Calu3 (cell line): ENCODE measurements around the gene SDHAF1. TPM values are rescaled to one million over a fixed set of nuclear protein-coding genes. Genes with fewer than 3 reads are reported as not detected.
A peak's percentile ranks its signal among the peaks of the same experiment; 100 is the strongest.

Source experiments
- BruUV-seq: library from RNA; stranded (reverse); fragments of 400-500 nt; replicated peaks from 2 replicates; lab custom pipeline; 2021; lab: Mats Ljungman, UMichigan
- CTCF ChIA-PET: fragments of 300-600 bp; sonication (Branson Sonifier 250); formaldehyde crosslinking; loops from one replicate; lab custom pipeline; 2022; ENCODE audit warnings: antibody characterized with exemption; lab: Charles Lee
- DNase-seq: peaks from one replicate; pipeline ENCODE4 v3.0.0; 2022
- H3K27ac Mint-ChIP-seq: one replicate; pipeline ENCODE4 v1.8.0; 2022; ENCODE audit warnings: mixed read lengths; ENCODE audit not compliant: unreplicated experiment
- H3K27me3 Mint-ChIP-seq: one replicate; pipeline ENCODE4 v1.8.0; 2022; ENCODE audit warnings: mixed read lengths; ENCODE audit not compliant: unreplicated experiment
- H3K36me3 Mint-ChIP-seq: one replicate; pipeline ENCODE4 v1.8.0; 2022; ENCODE audit warnings: mild to moderate bottlenecking, moderate library complexity, mixed read lengths; ENCODE audit not compliant: insufficient read depth, unreplicated experiment
- H3K4me1 Mint-ChIP-seq: one replicate; pipeline ENCODE4 v1.8.0; 2022; ENCODE audit warnings: mild to moderate bottlenecking, low read depth, mixed read lengths; ENCODE audit not compliant: unreplicated experiment
- H3K4me3 Mint-ChIP-seq: one replicate; pipeline ENCODE4 v1.8.0; 2022; ENCODE audit warnings: mild to moderate bottlenecking, low read depth, moderate library complexity, mixed read lengths; ENCODE audit not compliant: unreplicated experiment
- H3K9me3 Mint-ChIP-seq: one replicate; pipeline ENCODE4 v1.8.0; 2022; ENCODE audit warnings: low read depth, mixed read lengths; ENCODE audit not compliant: unreplicated experiment
- intact Hi-C: fragments of 100-400 bp; cut with micrococcal nuclease; formaldehyde crosslinking; loops from one replicate; pipeline ENCODE4 v1.10.0; 2022; ENCODE audit not compliant: unreplicated experiment
- total RNA-seq: library from RNA; stranded (reverse); gene quantifications from 2 replicates; pipeline ENCODE4 v1.2.3, GENCODE V29; 2022
- TF ChIP-seq, protein P1 (sequence below): fragments of 200-600 bp; IDR thresholded peaks from one replicate; pipeline ENCODE4 v1.8.0; 2022; ENCODE audit warnings: antibody characterized with exemption; ENCODE audit not compliant: unreplicated experiment

SDHAF1 gene
- total RNA-seq, 1 experiment from 2014 or later, result 16.9 TPM

GRCh38 chr19:36003284-36003683 is 8.3 kb downstream of the SDHAF1 start:
- intact Hi-C loops, result no loop called here
- no TSS peak for BruUV-seq
- TF ChIP-seq, protein P1, sequence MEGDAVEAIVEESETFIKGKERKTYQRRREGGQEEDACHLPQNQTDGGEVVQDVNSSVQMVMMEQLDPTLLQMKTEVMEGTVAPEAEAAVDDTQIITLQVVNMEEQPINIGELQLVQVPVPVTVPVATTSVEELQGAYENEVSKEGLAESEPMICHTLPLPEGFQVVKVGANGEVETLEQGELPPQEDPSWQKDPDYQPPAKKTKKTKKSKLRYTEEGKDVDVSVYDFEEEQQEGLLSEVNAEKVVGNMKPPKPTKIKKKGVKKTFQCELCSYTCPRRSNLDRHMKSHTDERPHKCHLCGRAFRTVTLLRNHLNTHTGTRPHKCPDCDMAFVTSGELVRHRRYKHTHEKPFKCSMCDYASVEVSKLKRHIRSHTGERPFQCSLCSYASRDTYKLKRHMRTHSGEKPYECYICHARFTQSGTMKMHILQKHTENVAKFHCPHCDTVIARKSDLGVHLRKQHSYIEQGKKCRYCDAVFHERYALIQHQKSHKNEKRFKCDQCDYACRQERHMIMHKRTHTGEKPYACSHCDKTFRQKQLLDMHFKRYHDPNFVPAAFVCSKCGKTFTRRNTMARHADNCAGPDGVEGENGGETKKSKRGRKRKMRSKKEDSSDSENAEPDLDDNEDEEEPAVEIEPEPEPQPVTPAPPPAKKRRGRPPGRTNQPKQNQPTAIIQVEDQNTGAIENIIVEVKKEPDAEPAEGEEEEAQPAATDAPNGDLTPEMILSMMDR, result no peak
- DNase-seq, result no peak
- CTCF ChIA-PET, result interaction anchor here (0.7 kb wide), 2 partner anchors 208 to 659 kb away, joined by 3 read pairs; no protein-coding TSS in a partner anchor
- no peaks in the 10 kb centered on the region for H3K27me3 Mint-ChIP-seq
- H3K9me3 Mint-ChIP-seq, result no peaks in the 10 kb centered on the region
- peaks cover 30% of the 10 kb centered on the region for H3K36me3 Mint-ChIP-seq
- no peak overlapping the region for H3K4me3 Mint-ChIP-seq
- H3K4me1 Mint-ChIP-seq, result no peaks in the 10 kb centered on the region
- H3K27ac Mint-ChIP-seq, result no peak overlapping the region

GRCh38 chr19:36006955-36007354 is 12.0 kb downstream of the SDHAF1 start:
- CTCF ChIA-PET, result no interaction called here
- H3K27ac Mint-ChIP-seq, result no peak overlapping the region
- no TSS peak for BruUV-seq
- intact Hi-C loops, result no loop called here
- peaks cover 46% of the 10 kb centered on the region for H3K36me3 Mint-ChIP-seq
- DNase-seq, result no peak
- TF ChIP-seq, protein P1, result no peak
- H3K27me3 Mint-ChIP-seq, result no peaks in the 10 kb centered on the region
- H3K4me3 Mint-ChIP-seq, result peak overlapping the region; percentile 85
- H3K9me3 Mint-ChIP-seq, result no peaks in the 10 kb centered on the region
- peaks cover 18% of the 10 kb centered on the region for H3K4me1 Mint-ChIP-seq

DNA sequence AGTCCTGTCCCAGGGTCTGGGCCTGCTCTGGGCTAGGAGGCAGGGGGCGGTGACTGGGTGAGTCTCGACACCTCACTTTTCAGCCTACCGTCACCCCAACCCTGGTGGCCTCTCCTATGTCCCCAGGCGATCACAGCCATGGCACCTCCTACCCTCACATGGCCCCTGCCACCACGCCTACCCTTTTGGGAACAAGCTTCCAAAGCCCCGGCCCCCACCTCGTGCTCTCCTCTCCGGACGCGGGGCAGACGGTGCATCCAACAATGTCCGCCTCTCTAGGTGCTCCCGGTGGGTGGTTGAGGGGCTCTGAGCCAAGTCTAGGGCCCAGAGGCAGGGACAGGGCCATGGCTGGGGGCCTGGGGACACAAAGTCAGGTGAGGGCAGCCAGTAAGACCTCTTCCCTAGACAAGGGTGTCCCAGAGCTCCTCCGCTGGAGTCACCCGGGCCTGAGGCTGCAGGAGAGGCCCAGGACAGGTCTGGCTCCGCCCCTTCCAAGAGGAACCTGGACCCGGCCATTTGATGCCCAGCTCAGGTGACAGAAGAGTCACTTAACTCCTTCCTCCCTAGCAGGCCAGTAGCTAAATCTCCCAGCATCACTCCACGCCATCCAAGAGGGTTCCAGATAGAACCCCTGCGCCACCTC is 13.5 kb downstream of the SDHAF1 start, which contains the start of gene SYNE4:
TSS of gene SYNE4 (minus strand) at position 478 of the 643 bp plus-strand sequence. CDS start at position 346, 132 bp downstream.
- no TSS peak for BruUV-seq
- Mint-ChIP-seq H3K36me3 (peaks cover 45% of the 10 kb centered on the region), H3K27me3 (no peaks in the 10 kb centered on the region), H3K4me1 (peaks cover 23% of the 10 kb centered on the region), H3K9me3 (no peaks in the 10 kb centered on the region), H3K4me3 (peak within 1 kb of the TSS; percentile 85), H3K27ac (peak within 1 kb of the TSS; percentile 81)
- DNase-seq, result peak; percentile 82
- TF ChIP-seq, protein P1, result no peak
- CTCF ChIA-PET, result interaction anchor here (0.7 to 0.9 kb wide), 2 partner anchors 13 to 46 kb away, joined by 3 read pairs; partner anchors contain the start of gene THAP8
- intact Hi-C loops, result no loop called here

DNA sequence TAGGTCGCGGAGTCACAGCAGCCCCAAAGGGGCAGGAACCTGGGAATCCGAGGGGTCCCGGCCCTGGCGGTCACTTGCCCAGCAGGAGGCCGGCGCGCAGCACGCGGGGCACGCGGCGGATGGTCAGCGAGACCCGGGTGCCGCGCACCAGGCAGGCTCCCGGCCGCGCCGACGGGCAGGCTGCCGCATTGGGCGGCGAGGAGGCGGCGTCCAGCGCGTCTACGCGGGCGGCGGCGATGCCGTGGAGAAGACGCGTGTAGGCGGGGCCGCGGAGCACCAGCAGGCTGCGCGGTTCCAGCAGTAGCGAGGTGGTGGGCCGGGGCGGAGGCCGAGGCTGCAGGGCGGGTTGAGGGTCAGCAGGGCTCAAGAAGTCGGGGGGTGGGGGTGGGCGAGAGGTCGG is 14.2 kb downstream of the SDHAF1 start:
- H3K4me3 Mint-ChIP-seq, result peak overlapping the region; percentile 85
- no peaks in the 10 kb centered on the region for H3K9me3 Mint-ChIP-seq
- H3K27me3 Mint-ChIP-seq, result no peaks in the 10 kb centered on the region
- H3K4me1 Mint-ChIP-seq, result peaks cover 27% of the 10 kb centered on the region
- intact Hi-C loops, result no loop called here
- CTCF ChIA-PET, result no interaction called here
- no TSS peak for BruUV-seq
- peak overlapping the region; percentile 81 for H3K27ac Mint-ChIP-seq
- TF ChIP-seq, protein P1, result no peak
- H3K36me3 Mint-ChIP-seq, result peaks cover 52% of the 10 kb centered on the region
- DNase-seq, result peak; percentile 75
